ENCODE measurements around the gene SLC6A4. TPM values are rescaled to one million over a fixed set of nuclear protein-coding genes. Genes with fewer than 3 reads are reported as not detected.

Gene SLC6A4
- total RNA-seq, 2 donors from 2014 or later, result 0.38 to 1.8 TPM

DNA sequence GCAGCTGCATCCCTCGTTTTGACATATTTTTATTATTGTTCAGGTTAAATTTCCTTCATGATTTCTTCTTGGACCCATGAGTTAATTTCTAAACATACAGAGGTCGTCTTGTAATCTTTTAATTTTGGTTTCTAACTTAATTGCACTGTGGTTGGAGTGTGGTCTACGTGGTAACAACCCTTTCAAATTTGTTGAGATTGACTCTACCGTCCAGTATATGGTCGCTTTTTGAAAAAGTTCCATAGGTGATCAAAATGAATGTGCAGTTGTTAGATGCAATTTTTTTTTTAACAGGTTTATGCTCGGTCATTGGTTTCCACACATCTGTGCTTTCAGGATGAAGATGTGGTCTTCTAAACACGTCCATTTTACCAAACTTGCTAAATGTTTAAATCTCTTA, 11.0 kb upstream of the SLC6A4 start:
- Histone ChIP-seq H3K4me3 (ENCODE audit: low read length) (no peak overlapping the region), H3K27me3 (ENCODE audit: control insufficient read depth, insufficient read depth, low read length, poor library complexity, severe bottlenecking) (no peaks in the 10 kb centered on the region), H3K36me3 (ENCODE audit: control insufficient read depth, insufficient read depth, low read length) (peaks cover 52% of the 10 kb centered on the region), H3K27ac (ENCODE audit: low read depth, low read length) (no peak overlapping the region), H3K4me1 (ENCODE audit: control insufficient read depth, insufficient read depth, low read length) (peaks cover 11% of the 10 kb centered on the region), H3K9me3 (ENCODE audit: control insufficient read depth, low read length) (peaks cover 13% of the 10 kb centered on the region), H3K9ac (ENCODE audit: extremely low read depth, low read length, poor library complexity, severe bottlenecking) (no peak overlapping the region)
- H3K36me3 Mint-ChIP-seq (ENCODE audit: low read depth), result peaks cover 50% of the 10 kb centered on the region
- TF ChIP-seq, protein P1, sequence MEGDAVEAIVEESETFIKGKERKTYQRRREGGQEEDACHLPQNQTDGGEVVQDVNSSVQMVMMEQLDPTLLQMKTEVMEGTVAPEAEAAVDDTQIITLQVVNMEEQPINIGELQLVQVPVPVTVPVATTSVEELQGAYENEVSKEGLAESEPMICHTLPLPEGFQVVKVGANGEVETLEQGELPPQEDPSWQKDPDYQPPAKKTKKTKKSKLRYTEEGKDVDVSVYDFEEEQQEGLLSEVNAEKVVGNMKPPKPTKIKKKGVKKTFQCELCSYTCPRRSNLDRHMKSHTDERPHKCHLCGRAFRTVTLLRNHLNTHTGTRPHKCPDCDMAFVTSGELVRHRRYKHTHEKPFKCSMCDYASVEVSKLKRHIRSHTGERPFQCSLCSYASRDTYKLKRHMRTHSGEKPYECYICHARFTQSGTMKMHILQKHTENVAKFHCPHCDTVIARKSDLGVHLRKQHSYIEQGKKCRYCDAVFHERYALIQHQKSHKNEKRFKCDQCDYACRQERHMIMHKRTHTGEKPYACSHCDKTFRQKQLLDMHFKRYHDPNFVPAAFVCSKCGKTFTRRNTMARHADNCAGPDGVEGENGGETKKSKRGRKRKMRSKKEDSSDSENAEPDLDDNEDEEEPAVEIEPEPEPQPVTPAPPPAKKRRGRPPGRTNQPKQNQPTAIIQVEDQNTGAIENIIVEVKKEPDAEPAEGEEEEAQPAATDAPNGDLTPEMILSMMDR (conservative IDR thresholded peaks at IDR 0.05), result no peak
- H3K27ac Mint-ChIP-seq, result no peak overlapping the region
- peaks cover 8% of the 10 kb centered on the region for H3K9me3 Mint-ChIP-seq
- 90 to 94% methylated on average over 4 to 7 of the region's 7 CpGs for WGBS, 2 experiments (ENCODE audit: insufficient coverage in 1 of 2, insufficient read length in 1 of 2)
- H3K4me1 Mint-ChIP-seq, result peaks cover 35% of the 10 kb centered on the region
- no peak overlapping the region for H3K4me3 Mint-ChIP-seq
- H3K27me3 Mint-ChIP-seq (ENCODE audit: insufficient read depth), result no peaks in the 10 kb centered on the region
- no peak for DNase-seq

DNA sequence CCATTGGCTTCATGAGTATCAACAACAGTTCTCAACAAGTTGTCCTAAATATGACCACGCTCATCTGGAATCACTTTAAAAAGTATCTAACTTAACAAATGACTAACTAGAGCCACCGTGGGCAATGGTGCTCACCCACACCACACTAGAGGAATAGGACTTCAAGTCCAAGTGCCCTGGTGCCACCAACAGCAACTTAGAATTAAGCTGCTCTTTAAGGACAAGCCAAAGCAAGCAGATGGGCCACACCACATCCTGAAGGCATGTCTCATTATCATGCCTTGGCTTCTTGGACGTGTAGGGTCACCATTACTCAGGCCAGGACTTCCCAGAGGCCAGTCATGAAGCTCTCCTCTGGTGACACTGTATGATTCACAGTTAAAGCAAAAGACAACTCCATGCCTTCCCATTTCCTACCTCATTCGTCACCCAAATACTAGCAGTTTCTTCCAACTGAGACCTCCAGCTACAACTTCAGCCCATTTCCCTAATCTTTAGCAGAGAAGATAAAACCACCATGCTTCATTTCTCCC, 9.4 kb upstream of the SLC6A4 start:
- 67 to 82% methylated on average over 2 to 4 of the region's 4 CpGs for WGBS, 2 experiments (ENCODE audit: insufficient coverage in 1 of 2, insufficient read length in 1 of 2)
- peaks cover 11% of the 10 kb centered on the region for H3K4me1 ChIP-seq (ENCODE audit: control insufficient read depth, insufficient read depth, low read length)
- TF ChIP-seq, protein P1 (conservative IDR thresholded peaks at IDR 0.05), result no peak

DNA sequence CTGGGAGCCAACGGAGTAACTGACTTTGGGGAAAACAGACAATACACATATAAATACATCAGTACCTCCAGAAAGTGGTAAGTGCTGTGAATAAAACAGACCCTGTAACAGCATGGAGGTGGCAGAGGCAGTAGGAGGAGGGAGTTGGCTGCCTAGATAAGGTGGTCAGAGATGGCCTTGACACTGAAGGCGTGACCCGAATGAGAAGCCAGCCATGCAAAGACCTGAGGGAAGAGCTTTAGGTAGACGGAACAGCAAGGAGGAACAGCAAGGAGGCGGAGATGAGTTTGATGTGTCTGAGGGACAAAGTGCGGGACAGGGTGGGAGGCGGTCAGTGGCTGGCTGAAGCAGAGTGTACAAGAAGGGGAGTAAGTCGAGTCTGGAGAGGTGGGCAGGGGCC, 8.1 kb upstream of the SLC6A4 start:
- H3K4me3 ChIP-seq (ENCODE audit: low read length), result no peak overlapping the region
- no peak for DNase-seq

More for the DNA sequence above, 9.4 kb upstream of the SLC6A4 start:
- no peak for DNase-seq
- Mint-ChIP-seq H3K27ac (no peak overlapping the region), H3K36me3 (ENCODE audit: low read depth) (peaks cover 40% of the 10 kb centered on the region), H3K4me3 (no peak overlapping the region), H3K27me3 (ENCODE audit: insufficient read depth) (peaks cover 8% of the 10 kb centered on the region), H3K9me3 (peaks cover 9% of the 10 kb centered on the region), H3K4me1 (peaks cover 32% of the 10 kb centered on the region)
- Histone ChIP-seq H3K9ac (ENCODE audit: extremely low read depth, low read length, poor library complexity, severe bottlenecking) (no peak overlapping the region), H3K27me3 (ENCODE audit: control insufficient read depth, insufficient read depth, low read length, poor library complexity, severe bottlenecking) (peaks cover under 1% of the 10 kb centered on the region), H3K27ac (ENCODE audit: low read depth, low read length) (no peak overlapping the region), H3K9me3 (ENCODE audit: control insufficient read depth, low read length) (peaks cover 5% of the 10 kb centered on the region), H3K36me3 (ENCODE audit: control insufficient read depth, insufficient read depth, low read length) (peaks cover 37% of the 10 kb centered on the region), H3K4me3 (ENCODE audit: low read length) (no peak overlapping the region)

More for the DNA sequence above, 8.1 kb upstream of the SLC6A4 start:
- no peak overlapping the region for H3K9ac ChIP-seq (ENCODE audit: extremely low read depth, low read length, poor library complexity, severe bottlenecking)
- Mint-ChIP-seq H3K4me3 (no peak overlapping the region), H3K27me3 (ENCODE audit: insufficient read depth) (peaks cover 21% of the 10 kb centered on the region), H3K9me3 (peaks cover 17% of the 10 kb centered on the region), H3K4me1 (peaks cover 23% of the 10 kb centered on the region), H3K36me3 (ENCODE audit: low read depth) (peaks cover 31% of the 10 kb centered on the region), H3K27ac (no peak overlapping the region)
- peaks cover 14% of the 10 kb centered on the region for H3K27me3 ChIP-seq (ENCODE audit: control insufficient read depth, insufficient read depth, low read length, poor library complexity, severe bottlenecking)
- no peak overlapping the region for H3K27ac ChIP-seq (ENCODE audit: low read depth, low read length)
- H3K9me3 ChIP-seq (ENCODE audit: control insufficient read depth, low read length), result peaks cover 8% of the 10 kb centered on the region
- H3K4me1 ChIP-seq (ENCODE audit: control insufficient read depth, insufficient read depth, low read length), result peaks cover 7% of the 10 kb centered on the region
- TF ChIP-seq, protein P1 (conservative IDR thresholded peaks at IDR 0.05), result no peak
- 94 to 96% methylated on average over 6 to 8 of the region's 8 CpGs for WGBS, 2 experiments (ENCODE audit: insufficient coverage in 1 of 2, insufficient read length in 1 of 2)
- peaks cover 23% of the 10 kb centered on the region for H3K36me3 ChIP-seq (ENCODE audit: control insufficient read depth, insufficient read depth, low read length)

Measured in endodermal cell (in vitro differentiated cells).